GM18951 (cell line): ENCODE data around the gene SH3PXD2A.

Source experiments
- POLR2A ChIP-seq: IDR thresholded peaks from 4 replicates; pipeline ENCODE4 v1.6.1; 2011; ENCODE audit warnings: mild to moderate bottlenecking; ENCODE audit not compliant: insufficient read length, insufficient read depth; ENCODE audit errors: extremely low read depth
- in situ Hi-C: fragments of 300-500 bp; cut with MboI; formaldehyde crosslinking; loops from one replicate; pipeline ENCODE4 v1.12.0; 2022; ENCODE audit warnings: low sequenced_read_pairs, mixed read lengths, inconsistent platforms; ENCODE audit not compliant: unreplicated experiment

The SH3PXD2A gene, protein sequence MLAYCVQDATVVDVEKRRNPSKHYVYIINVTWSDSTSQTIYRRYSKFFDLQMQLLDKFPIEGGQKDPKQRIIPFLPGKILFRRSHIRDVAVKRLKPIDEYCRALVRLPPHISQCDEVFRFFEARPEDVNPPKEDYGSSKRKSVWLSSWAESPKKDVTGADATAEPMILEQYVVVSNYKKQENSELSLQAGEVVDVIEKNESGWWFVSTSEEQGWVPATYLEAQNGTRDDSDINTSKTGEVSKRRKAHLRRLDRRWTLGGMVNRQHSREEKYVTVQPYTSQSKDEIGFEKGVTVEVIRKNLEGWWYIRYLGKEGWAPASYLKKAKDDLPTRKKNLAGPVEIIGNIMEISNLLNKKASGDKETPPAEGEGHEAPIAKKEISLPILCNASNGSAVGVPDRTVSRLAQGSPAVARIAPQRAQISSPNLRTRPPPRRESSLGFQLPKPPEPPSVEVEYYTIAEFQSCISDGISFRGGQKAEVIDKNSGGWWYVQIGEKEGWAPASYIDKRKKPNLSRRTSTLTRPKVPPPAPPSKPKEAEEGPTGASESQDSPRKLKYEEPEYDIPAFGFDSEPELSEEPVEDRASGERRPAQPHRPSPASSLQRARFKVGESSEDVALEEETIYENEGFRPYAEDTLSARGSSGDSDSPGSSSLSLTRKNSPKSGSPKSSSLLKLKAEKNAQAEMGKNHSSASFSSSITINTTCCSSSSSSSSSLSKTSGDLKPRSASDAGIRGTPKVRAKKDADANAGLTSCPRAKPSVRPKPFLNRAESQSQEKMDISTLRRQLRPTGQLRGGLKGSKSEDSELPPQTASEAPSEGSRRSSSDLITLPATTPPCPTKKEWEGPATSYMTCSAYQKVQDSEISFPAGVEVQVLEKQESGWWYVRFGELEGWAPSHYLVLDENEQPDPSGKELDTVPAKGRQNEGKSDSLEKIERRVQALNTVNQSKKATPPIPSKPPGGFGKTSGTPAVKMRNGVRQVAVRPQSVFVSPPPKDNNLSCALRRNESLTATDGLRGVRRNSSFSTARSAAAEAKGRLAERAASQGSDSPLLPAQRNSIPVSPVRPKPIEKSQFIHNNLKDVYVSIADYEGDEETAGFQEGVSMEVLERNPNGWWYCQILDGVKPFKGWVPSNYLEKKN

DNA sequence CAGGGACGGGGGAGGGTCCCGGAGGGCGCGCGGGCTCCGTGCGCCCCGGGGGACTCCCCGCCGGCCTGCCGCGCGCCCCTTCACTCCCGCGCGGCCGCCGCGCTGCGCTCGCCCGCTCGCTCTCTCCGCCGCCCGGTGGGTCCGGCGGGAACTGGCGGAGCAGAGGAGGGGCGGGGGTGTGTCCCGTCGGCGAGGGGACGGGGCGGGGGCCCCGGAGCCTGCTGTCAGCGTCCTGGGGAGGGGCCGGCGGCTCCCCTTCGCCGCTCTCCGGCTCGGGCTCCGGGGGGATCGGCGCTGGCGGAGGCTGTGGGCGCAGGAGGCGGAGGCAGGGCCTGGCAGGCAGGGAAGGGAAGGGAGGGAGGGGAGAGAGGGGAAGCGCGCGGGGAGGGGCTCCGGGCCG lies at the start of gene SH3PXD2A:
Gene SH3PXD2A, minus strand, starts transcription at position 153 of the 400 bp plus-strand sequence. CDS start 310 bp downstream, outside the sequence.
- TF ChIP-seq POLR2A, result no peak
- in situ Hi-C loops, result no loop called here

DNA sequence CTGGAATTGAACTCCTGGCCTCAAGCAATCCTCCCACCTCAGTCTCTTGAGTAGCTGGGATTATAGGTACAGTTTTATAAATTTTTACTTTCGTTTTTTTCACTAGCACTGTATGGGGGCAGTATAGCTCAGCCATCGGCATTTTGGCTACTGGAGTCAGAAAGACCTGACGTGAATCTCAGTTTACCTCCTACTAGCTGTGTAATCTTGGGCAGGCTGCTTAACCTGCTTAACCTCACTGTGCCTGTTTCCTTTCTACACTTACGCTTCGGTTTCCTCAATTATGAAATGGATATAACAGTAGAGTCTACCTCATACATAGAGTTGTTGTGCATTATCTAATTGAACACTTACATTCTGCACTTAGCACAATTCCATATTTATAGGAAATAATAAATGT lies 45.9 kb upstream of the SH3PXD2A start:
- in situ Hi-C loops, result no loop called here
- TF ChIP-seq POLR2A, result no peak

DNA sequence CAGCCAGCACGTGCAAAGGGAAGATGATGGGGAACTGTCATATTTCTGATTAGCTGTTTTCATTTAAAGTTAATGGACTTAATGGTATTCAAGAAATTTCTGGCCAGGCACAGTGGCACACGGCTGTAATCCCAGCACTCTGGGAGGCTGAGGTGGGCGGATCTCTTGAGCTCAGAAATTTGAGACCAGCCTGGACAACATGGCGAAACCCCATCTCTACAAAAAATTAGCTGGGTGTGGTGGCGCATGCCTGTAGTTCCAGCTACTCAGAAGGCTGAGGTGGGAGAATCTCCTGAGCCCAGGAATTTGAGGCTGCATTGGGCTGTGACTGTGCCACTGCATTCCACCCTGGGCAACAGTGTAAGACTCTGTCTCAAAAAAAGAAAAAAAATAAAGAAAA lies 43.9 kb upstream of the SH3PXD2A start:
- in situ Hi-C loops, result no loop called here
- no peak for TF ChIP-seq POLR2A

DNA sequence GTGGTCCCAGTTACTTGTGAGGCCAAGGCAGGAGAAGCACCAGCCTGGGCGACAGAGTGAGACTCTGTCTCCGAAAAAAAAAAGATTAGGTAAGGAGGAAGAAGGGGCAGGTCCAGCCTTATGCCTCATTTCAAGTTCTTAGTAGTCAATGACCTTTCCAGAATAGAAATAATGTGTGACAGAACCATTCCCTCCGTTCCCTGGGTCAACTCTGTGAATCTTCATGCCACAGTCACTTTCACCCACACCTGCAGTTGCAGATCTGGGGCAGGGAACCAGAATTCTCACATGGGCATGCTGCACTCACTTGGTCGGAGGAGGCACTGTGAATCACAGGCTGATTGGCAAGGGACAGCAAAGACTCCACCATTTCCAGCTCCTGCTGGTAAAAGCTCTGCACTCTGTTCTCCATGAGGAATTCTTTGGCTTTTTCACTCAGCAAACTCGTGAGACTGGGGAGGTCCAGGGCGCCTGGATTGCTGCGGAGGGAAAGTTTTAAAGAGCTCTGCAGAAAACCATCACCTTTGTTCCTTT lies 41.9 kb upstream of the SH3PXD2A start:
- in situ Hi-C loops, result no loop called here
- TF ChIP-seq POLR2A, result no peak

DNA sequence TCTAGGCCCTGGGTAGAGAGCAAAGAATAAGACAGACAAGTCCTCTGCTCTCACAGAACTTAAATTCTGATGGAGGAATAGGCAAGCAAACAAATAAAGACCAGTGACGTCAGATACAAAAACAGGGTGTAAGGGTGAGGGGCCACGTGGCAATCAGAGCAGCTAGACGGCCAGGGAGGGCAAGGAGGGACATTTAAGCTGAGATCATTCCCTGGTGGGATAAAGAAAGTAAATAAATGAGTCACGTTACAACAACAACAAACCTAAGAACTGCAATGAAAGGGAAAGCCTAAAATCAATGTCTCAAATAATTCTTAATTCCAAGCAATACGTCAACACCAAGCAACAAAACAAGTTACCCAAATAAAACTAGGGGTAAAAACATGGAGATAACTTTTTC lies 40.8 kb upstream of the SH3PXD2A start:
- TF ChIP-seq POLR2A, result no peak
- in situ Hi-C loops, result no loop called here

DNA sequence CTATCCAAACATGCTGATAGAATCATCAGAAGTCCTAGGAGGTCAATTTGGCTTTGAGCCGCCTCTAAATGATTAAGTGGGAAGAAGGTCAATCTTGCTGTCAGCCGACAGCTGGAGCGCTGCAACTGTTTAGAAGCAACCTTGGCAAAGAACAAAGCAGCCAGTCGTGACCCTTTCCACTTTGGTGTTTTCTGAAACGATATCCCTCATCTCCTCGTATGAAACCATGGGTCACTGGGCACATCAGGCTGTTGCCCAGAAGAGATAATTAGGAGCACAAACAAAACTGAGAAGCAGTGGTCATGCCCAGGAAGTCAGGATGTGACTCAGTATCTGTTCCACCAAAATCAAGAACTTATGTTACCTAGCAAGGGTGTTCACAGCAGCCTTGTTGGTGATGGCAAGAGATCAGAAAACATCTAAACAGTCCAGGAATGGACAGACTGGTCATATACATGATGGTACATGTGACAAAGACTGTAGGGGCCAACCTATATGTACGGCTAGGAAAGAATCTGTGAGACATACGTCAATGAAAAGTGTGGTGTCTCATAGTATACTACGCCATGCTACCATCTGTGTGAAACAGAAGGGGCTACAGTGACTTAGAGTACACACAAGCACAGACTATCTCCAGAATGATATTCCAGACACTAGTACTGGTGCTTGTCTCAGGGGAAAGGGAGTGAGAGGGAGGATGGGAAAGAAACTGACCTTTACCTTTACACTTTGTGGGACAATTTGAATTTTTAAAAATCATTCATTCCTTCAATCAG lies 40.2 kb upstream of the SH3PXD2A start:
- in situ Hi-C loops, result no loop called here
- no peak for TF ChIP-seq POLR2A

DNA sequence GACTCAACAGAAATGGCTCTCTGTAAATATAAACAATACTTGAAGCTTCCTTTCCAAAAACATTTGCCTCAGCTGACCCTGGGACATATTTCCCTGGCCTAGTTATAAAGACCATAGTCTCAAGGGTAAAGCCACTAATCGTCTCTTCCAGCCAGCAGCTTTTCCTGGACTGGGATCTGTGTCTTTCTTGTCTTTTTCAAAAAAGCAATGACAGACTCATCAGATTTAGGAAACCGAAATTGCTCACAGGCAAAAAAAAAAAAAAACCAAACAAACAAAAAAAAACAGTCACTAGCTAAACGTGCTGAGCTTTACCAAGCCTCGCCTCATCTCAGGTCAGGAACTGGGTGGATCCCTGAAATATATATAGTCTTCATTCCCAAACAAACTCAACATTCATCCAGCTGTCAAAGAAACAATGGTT lies 39.1 kb upstream of the SH3PXD2A start:
- no peak for TF ChIP-seq POLR2A
- in situ Hi-C loops, result no loop called here

DNA sequence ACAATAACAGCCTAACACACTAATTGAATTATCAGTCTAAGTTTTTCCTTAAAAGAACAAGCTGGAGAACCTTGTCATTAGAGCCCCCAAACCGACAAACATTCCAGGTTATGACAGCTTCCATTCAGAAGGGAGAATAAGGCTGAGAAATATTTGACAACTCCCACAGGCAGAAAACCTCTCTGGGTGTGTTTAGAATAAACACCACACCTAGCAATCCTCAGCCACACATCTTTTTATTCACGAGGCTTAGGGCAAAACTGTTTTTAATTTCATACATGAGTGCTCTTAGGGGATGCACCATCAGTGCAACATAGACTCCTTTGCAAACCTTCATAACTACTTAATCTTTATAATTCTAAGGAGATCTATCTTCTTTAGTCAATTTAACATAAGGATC lies 38.4 kb upstream of the SH3PXD2A start:
- no peak for TF ChIP-seq POLR2A
- in situ Hi-C loops, result no loop called here

DNA sequence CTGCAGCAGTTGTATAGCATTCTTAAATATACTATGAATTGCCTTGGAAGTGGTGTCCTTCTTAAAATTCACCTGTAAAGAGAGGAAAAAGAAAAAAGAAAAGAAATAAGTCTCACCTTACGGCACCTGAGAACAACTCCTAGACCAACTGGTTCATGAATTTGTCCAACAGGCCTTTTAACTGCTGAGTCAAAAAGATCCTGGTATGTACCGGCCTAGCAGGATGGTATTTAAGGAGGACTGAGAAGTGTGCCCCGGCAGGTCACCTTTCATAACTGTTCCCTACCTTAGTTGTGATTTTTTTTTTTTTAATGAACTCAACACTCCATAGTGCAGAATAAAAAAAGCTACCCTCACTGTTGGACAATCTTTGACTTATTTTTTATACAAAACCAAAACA lies 36.8 kb upstream of the SH3PXD2A start:
- in situ Hi-C loops, result no loop called here
- TF ChIP-seq POLR2A, result no peak

DNA sequence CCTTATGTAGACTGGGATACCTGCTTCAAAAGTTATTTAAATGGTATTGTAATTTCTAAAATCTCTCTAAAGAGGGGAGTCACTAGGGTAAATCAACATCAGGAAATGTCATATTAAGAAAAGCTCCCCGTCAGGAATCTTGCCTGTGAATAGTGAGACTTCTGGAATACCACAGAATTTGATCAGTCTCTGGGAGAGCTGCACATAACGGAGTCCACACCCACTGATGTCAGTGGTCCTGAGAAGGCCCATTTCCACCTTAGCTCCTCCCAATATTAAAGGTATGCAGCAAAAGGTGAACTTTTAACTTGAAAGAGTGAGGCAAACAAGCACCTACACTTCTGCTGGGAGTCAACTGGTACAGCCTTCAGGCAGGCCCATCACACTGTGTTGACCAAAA lies 35.3 kb upstream of the SH3PXD2A start:
- in situ Hi-C loops, result no loop called here
- TF ChIP-seq POLR2A, result no peak

DNA sequence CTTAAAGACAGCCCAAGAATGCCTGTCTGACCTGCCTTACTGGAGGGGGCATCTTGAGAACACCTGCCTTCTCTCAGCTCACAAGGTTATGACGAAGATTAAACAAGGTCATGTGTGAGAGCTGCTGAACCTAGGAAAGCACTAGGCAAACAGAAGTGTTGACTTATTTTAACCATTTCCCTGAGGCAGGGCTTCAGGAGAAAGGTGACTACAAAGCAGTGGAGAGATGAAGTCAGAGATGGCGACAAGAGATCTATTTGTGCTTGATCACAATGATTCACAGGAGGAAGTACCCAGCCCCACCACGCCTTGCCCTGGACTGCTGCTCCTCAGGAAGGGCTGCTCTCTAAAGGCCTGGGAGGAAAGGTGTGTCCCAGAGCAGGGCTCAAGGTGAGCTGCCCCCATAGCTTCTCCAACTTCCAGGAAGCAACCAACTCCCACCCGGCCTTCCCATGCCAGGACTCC lies 34.9 kb upstream of the SH3PXD2A start:
- no peak for TF ChIP-seq POLR2A
- in situ Hi-C loops, result no loop called here

DNA sequence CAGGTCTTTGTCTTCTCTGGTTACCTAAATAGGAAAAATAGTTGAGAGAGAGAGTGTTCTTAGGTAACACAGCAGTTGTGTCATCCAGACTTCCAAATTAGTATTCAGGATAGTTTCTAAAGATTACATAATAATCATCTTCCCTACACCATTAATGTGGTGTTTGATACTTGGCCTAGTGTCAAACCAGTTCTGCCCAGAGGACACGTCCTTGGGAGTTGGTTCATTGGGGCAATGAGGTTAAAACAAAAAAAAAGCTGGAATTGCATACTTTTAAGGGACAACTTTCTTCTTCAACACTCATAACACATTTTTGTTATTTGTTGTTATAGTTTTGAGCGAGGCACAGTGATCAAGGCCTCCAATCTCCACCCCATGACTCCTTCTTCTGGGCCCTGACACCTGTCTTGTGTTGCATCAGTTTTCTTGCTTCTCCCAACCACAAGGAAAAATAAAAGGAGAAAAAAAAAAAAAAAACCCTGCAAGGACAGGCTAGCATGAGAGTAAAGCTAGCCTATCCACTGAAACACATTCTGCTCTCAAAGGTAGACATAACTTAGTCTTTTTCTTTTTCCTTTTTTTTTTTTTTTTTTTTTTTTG lies 33.8 kb upstream of the SH3PXD2A start:
- no peak for TF ChIP-seq POLR2A

More for the DNA sequence above, 33.8 kb upstream of the SH3PXD2A start:
- in situ Hi-C loops, result loop anchor here (10.0 kb wide), 1 partner anchor 316 kb away; no protein-coding TSS in a partner anchor
